Testis (tissue), 2 donors: ENCODE results near the gene LILRA5.
"Not testable (repeated sequence)": the region's sequence is repeated elsewhere in the genome, so short reads cannot be mapped to it uniquely, and the experiment has no call there.

Source experiments
- CTCF ChIP-seq, 3 experiments: fragments of 450-650 bp in 2 of 3; fragments of 200-600 bp in 1 of 3; sonication (generic) in 1 of 3; IDR thresholded peaks; one replicate each; pipeline ENCODE4 v1.5.1; 2016 to 2019; ENCODE audit warnings: antibody characterized with exemption in 3 of 3, mild to moderate bottlenecking in 2 of 3, moderate library complexity in 1 of 3
- POLR2A ChIP-seq: fragments of 450-650 bp; IDR thresholded peaks from one replicate; pipeline ENCODE4 v1.6.1; 2017; ENCODE audit warnings: antibody characterized with exemption, mild to moderate bottlenecking, moderate library complexity

GRCh38 chr19:54359149-54359820 is 46.3 kb upstream of the LILRA5 start:
- TF ChIP-seq CTCF (IDR thresholded peaks at IDR 0.05); POLR2A: not testable (repeated sequence)
